HL-60 (cell line): ENCODE results near the gene TIMELESS.
"Not testable (repeated sequence)": the region's sequence is repeated elsewhere in the genome, so short reads cannot be mapped to it uniquely, and the experiment has no call there.

ENCODE experiments used
- CTCF ChIP-seq: IDR thresholded peaks from one replicate; pipeline ENCODE4 v1.5.1; 2011; ENCODE audit warnings: low read length, control low read depth, inconsistent platforms; ENCODE audit not compliant: insufficient read depth
- POLR2AphosphoS5 ChIP-seq: IDR thresholded peaks from 2 replicates; pipeline ENCODE4 v1.6.1; 2012; ENCODE audit warnings: low read depth
- SPI1 ChIP-seq: IDR thresholded peaks from 2 replicates; pipeline ENCODE4 v1.6.1; 2012; ENCODE audit warnings: low read depth, mild to moderate bottlenecking, borderline replicate concordance
- TF ChIP-seq, protein P1 (sequence below): IDR thresholded peaks from 2 replicates; pipeline ENCODE4 v1.6.1; 2012; ENCODE audit warnings: low read depth; ENCODE audit not compliant: insufficient replicate concordance

- not testable (repeated sequence) for TF ChIP-seq CTCF, POLR2AphosphoS5, SPI1
- TF ChIP-seq, protein P1, sequence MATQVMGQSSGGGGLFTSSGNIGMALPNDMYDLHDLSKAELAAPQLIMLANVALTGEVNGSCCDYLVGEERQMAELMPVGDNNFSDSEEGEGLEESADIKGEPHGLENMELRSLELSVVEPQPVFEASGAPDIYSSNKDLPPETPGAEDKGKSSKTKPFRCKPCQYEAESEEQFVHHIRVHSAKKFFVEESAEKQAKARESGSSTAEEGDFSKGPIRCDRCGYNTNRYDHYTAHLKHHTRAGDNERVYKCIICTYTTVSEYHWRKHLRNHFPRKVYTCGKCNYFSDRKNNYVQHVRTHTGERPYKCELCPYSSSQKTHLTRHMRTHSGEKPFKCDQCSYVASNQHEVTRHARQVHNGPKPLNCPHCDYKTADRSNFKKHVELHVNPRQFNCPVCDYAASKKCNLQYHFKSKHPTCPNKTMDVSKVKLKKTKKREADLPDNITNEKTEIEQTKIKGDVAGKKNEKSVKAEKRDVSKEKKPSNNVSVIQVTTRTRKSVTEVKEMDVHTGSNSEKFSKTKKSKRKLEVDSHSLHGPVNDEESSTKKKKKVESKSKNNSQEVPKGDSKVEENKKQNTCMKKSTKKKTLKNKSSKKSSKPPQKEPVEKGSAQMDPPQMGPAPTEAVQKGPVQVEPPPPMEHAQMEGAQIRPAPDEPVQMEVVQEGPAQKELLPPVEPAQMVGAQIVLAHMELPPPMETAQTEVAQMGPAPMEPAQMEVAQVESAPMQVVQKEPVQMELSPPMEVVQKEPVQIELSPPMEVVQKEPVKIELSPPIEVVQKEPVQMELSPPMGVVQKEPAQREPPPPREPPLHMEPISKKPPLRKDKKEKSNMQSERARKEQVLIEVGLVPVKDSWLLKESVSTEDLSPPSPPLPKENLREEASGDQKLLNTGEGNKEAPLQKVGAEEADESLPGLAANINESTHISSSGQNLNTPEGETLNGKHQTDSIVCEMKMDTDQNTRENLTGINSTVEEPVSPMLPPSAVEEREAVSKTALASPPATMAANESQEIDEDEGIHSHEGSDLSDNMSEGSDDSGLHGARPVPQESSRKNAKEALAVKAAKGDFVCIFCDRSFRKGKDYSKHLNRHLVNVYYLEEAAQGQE, result not testable (repeated sequence)
Observed at GRCh38 chr12:56401612-56402011, 47.6 kb downstream of the TIMELESS start.
